H9 (cell line): Measurements from ENCODE around the gene PRLHR. TPM values are rescaled to one million over a fixed set of nuclear protein-coding genes. Genes with fewer than 3 reads are reported as not detected.

Experiments used
- DNase-seq: peaks from one replicate; pipeline ENCODE4 v3.0.0-alpha.2; 2017
- H2AFZ ChIP-seq: one replicate; pipeline ENCODE4 v1.6.1; 2013; ENCODE audit warnings: mild to moderate bottlenecking, low read length, control low read depth, moderate library complexity
- H2AK5ac ChIP-seq: 2 replicates; pipeline ENCODE4 v1.6.1; 2013; ENCODE audit warnings: low read length, control low read depth, mixed read lengths; ENCODE audit not compliant: insufficient read length
- H2BK120ac ChIP-seq: one replicate; pipeline ENCODE4 v1.6.1; 2013; ENCODE audit warnings: low read depth, mild to moderate bottlenecking, low read length, control low read depth, inconsistent platforms; ENCODE audit not compliant: poor library complexity, severe bottlenecking
- H2BK12ac ChIP-seq: 2 replicates; pipeline ENCODE4 v1.6.1; 2013; ENCODE audit warnings: low read length, control low read depth, mixed read lengths, low read depth; ENCODE audit not compliant: insufficient read length
- H2BK15ac ChIP-seq: 2 replicates; pipeline ENCODE4 v1.6.1; 2013; ENCODE audit warnings: low read depth, low read length, control low read depth
- H2BK20ac ChIP-seq: one replicate; pipeline ENCODE4 v1.6.1; 2013; ENCODE audit warnings: low read depth, mild to moderate bottlenecking, low read length, control low read depth, inconsistent platforms; ENCODE audit not compliant: poor library complexity, severe bottlenecking
- H2BK5ac ChIP-seq: 2 replicates; pipeline ENCODE4 v1.6.1; 2013; ENCODE audit warnings: low read length, control low read depth, mixed read lengths; ENCODE audit not compliant: insufficient read length
- H3K14ac ChIP-seq: 2 replicates; pipeline ENCODE4 v1.6.1; 2013; ENCODE audit warnings: low read length, control low read depth; ENCODE audit not compliant: insufficient read depth
- H3K18ac ChIP-seq: 2 replicates; pipeline ENCODE4 v1.6.1; 2013; ENCODE audit warnings: low read depth, mild to moderate bottlenecking, mixed read lengths, low read length, control low read depth; ENCODE audit not compliant: insufficient read length
- H3K23ac ChIP-seq: 2 replicates; pipeline ENCODE4 v1.6.1; 2013; ENCODE audit warnings: low read length, control low read depth, mixed read lengths, low read depth; ENCODE audit not compliant: insufficient read length
- H3K23me2 ChIP-seq: 2 replicates; pipeline ENCODE4 v1.6.1; 2013; ENCODE audit warnings: low read depth, mild to moderate bottlenecking, mixed read lengths, low read length, control low read depth; ENCODE audit not compliant: insufficient read length, poor library complexity, severe bottlenecking
- H3K27ac ChIP-seq: 2 replicates; pipeline ENCODE4 v1.5.1; 2013; ENCODE audit warnings: low read length, control low read depth, mixed read lengths, low read depth; ENCODE audit not compliant: insufficient read length
- H3K27me3 ChIP-seq: 2 replicates; pipeline ENCODE4 v1.6.1; 2013; ENCODE audit warnings: low read length, control low read depth, inconsistent platforms; ENCODE audit not compliant: insufficient read depth
- H3K4ac ChIP-seq: 2 replicates; pipeline ENCODE4 v1.6.1; 2013; ENCODE audit warnings: low read depth, mild to moderate bottlenecking, control low read depth, inconsistent platforms, low read length, moderate library complexity
- H3K4me1 ChIP-seq: 2 replicates; pipeline ENCODE4 v1.6.1; 2013; ENCODE audit warnings: low read length, control low read depth, inconsistent platforms; ENCODE audit not compliant: insufficient read depth
- H3K4me2 ChIP-seq: 2 replicates; pipeline ENCODE4 v1.6.1; 2013; ENCODE audit warnings: low read length, control low read depth, mixed read lengths; ENCODE audit not compliant: insufficient read length, insufficient read depth
- H3K56ac ChIP-seq: 2 replicates; pipeline ENCODE4 v1.6.1; 2013; ENCODE audit warnings: low read depth, mild to moderate bottlenecking, mixed read lengths, low read length, control low read depth; ENCODE audit not compliant: insufficient read length
- H3K79me1 ChIP-seq: 2 replicates; pipeline ENCODE4 v1.6.1; 2013; ENCODE audit warnings: low read depth, mild to moderate bottlenecking, moderate library complexity, low read length, control low read depth, inconsistent platforms; ENCODE audit not compliant: insufficient read depth, poor library complexity, severe bottlenecking
- H3K79me2 ChIP-seq: 2 replicates; pipeline ENCODE4 v1.6.1; 2013; ENCODE audit warnings: low read length, control low read depth, inconsistent platforms; ENCODE audit not compliant: insufficient read depth
- H3K9ac ChIP-seq: 2 replicates; pipeline ENCODE4 v1.6.1; 2013; ENCODE audit warnings: low read length, control low read depth, mixed read lengths; ENCODE audit not compliant: insufficient read length; ENCODE audit errors: extremely low read depth
- H3K9me3 ChIP-seq: one replicate; pipeline ENCODE4 v1.6.1; 2013; ENCODE audit warnings: low read depth, low read length, inconsistent platforms; ENCODE audit not compliant: control insufficient read depth
- H3T11ph ChIP-seq: one replicate; pipeline ENCODE4 v1.6.1; 2013; ENCODE audit warnings: mild to moderate bottlenecking, low read length, control low read depth, inconsistent platforms
- H4K20me1 ChIP-seq: one replicate; pipeline ENCODE4 v1.6.1; 2013; ENCODE audit not compliant: control insufficient read depth, insufficient read length, insufficient read depth
- H4K5ac ChIP-seq: 2 replicates; pipeline ENCODE4 v1.6.1; 2013; ENCODE audit warnings: low read depth, mild to moderate bottlenecking, mixed read lengths, low read length, control low read depth; ENCODE audit not compliant: insufficient read length
- H4K8ac ChIP-seq: replicated peaks from 2 replicates; pipeline ENCODE4 v1.6.1; 2013; ENCODE audit warnings: low read length, control low read depth, mixed read lengths, low read depth; ENCODE audit not compliant: insufficient read length
- H4K91ac ChIP-seq: 2 replicates; pipeline ENCODE4 v1.6.1; 2013; ENCODE audit warnings: low read depth, mild to moderate bottlenecking, moderate library complexity, mixed read lengths, low read length, control low read depth; ENCODE audit not compliant: insufficient read length
- H3K27ac Mint-ChIP-seq, 3 experiments: 2 replicates in 2 of 3; 3 replicates in 1 of 3; pipeline ENCODE4 v1.8.0; 2020 to 2021; ENCODE audit warnings: mixed read lengths in 3 of 3, mild to moderate bottlenecking in 1 of 3, moderate library complexity in 1 of 3
- H3K27me3 Mint-ChIP-seq: 2 replicates; pipeline ENCODE4 v1.8.0; 2021; ENCODE audit warnings: low read depth, mild to moderate bottlenecking, moderate library complexity, mixed read lengths
- H3K36me3 Mint-ChIP-seq, 3 experiments: 2 replicates in 2 of 3; 3 replicates in 1 of 3; pipeline ENCODE4 v1.8.0; 2020 to 2021; ENCODE audit warnings: low read depth in 3 of 3, mixed read lengths in 3 of 3; ENCODE audit not compliant: insufficient read depth in 1 of 3
- H3K4me1 Mint-ChIP-seq, 2 experiments: 2 replicates each; pipeline ENCODE4 v1.8.0; 2020; ENCODE audit warnings: mixed read lengths in 2 of 2
- H3K4me3 Mint-ChIP-seq, 2 experiments: 2 replicates in 1 of 2; 3 replicates in 1 of 2; pipeline ENCODE4 v1.8.0; 2020 to 2021; ENCODE audit warnings: mild to moderate bottlenecking in 2 of 2, mixed read lengths in 2 of 2, moderate library complexity in 1 of 2
- H3K9me3 Mint-ChIP-seq, 2 experiments: 2 replicates in 1 of 2; 3 replicates in 1 of 2; pipeline ENCODE4 v1.8.0; 2020; ENCODE audit warnings: mild to moderate bottlenecking in 2 of 2, mixed read lengths in 2 of 2, moderate library complexity in 1 of 2
- CTCF ChIP-seq: fragments of 200-600 bp; sonication (generic); conservative IDR thresholded peaks from 3 replicates; pipeline ENCODE4 v1.8.0; 2021; ENCODE audit warnings: antibody characterized with exemption, mild to moderate bottlenecking
- WGBS: extraction: QIAGEN DNeasy Blood & Tissue Kit; methylation state at CpG from one replicate; pipeline ENCODE4 v1.1.7; 2013; ENCODE audit warnings: missing lambda C conversion rate, low lambda C conversion rate, mixed read lengths; ENCODE audit not compliant: insufficient read length; ENCODE audit errors: extremely low coverage; 5-methylcytosine and 5-hydroxymethylcytosine counted together
- total RNA-seq: library from RNA; stranded (reverse); gene quantifications from 2 replicates; pipeline ENCODE4 v1.2.1, GENCODE V29; 2021

PRLHR gene
- total RNA-seq, 1 experiment from 2014 or later, result not detected

- no peak overlapping the region for H2BK120ac ChIP-seq
- no peak overlapping the region for H3K18ac ChIP-seq
- H2AFZ ChIP-seq, result no peak overlapping the region
- no peak for TF ChIP-seq CTCF
- H2BK5ac ChIP-seq, result no peak overlapping the region
- Mint-ChIP-seq H3K4me1 (peaks cover 2 to 6% of the 10 kb centered on the region in 2 experiments; a peak in 3 of 4 replicates), H3K27me3 (peaks cover 27% of the 10 kb centered on the region), H3K9me3 (no peaks in the 10 kb centered on the region), H3K4me3 (no peak overlapping the region), H3K27ac (no peak overlapping the region), H3K36me3 (no peaks in the 10 kb centered on the region; a peak in 1 of 7 replicates)
- no peaks in the 10 kb centered on the region for H3K27me3 ChIP-seq
- H3K27ac ChIP-seq, result no peak overlapping the region
- no peak for DNase-seq
- no peak overlapping the region for H2BK20ac ChIP-seq
- no peaks in the 10 kb centered on the region for H3K79me2 ChIP-seq
- no peak overlapping the region for H2AK5ac ChIP-seq
- no peak overlapping the region for H3K56ac ChIP-seq
- no peak overlapping the region for H4K5ac ChIP-seq
- H3K79me1 ChIP-seq, result no peaks in the 10 kb centered on the region
- H3K9me3 ChIP-seq, result no peaks in the 10 kb centered on the region
- H4K20me1 ChIP-seq, result no peaks in the 10 kb centered on the region
- no peak overlapping the region for H3K14ac ChIP-seq
- no peak overlapping the region for H3K9ac ChIP-seq
- H3K23me2 ChIP-seq, result no peaks in the 10 kb centered on the region
- H4K91ac ChIP-seq, result no peak overlapping the region
- H3T11ph ChIP-seq, result no peak overlapping the region
- H2BK15ac ChIP-seq, result no peak overlapping the region
- no peaks in the 10 kb centered on the region for H3K4me1 ChIP-seq
- WGBS, result no CpG with 5 or more reads among the region's 1 CpG
- no peak overlapping the region for H3K23ac ChIP-seq
- H3K4ac ChIP-seq, result no peak overlapping the region
- H3K4me2 ChIP-seq, result no peak overlapping the region
- no peak overlapping the region for H2BK12ac ChIP-seq
- H4K8ac ChIP-seq, result no peak overlapping the region
Measured at GRCh38 chr10:118585794-118586193, 9.7 kb downstream of the PRLHR start.
